GM19372 (cell line): ENCODE measurements around the gene RPA3.
"Not testable (repeated sequence)": the region's sequence is repeated elsewhere in the genome, so short reads cannot be mapped to it uniquely, and the experiment has no call there.

ENCODE experiments used
- ATAC-seq: cut with Tn5 transposase; IDR thresholded peaks from one replicate; pipeline ENCODE4 v1.9.1; 2021; ENCODE audit warnings: mild to moderate bottlenecking, low read depth, moderate library complexity; ENCODE audit not compliant: unreplicated experiment

Gene RPA3

GRCh38 chr7:7696458-7697119 is 21.8 kb downstream of the RPA3 start:
- ATAC-seq: no peak

GRCh38 chr7:7695111-7695817 is 23.1 kb downstream of the RPA3 start:
- ATAC-seq: no peak

- no peak for ATAC-seq
Measured at GRCh38 chr7:7694542-7694941, 23.9 kb downstream of the RPA3 start.

GRCh38 chr7:7693881-7694280 is 24.5 kb downstream of the RPA3 start:
- ATAC-seq: no peak

GRCh38 chr7:7688956-7689355 is 29.5 kb downstream of the RPA3 start:
- no peak for ATAC-seq

- no peak for ATAC-seq
Measured at GRCh38 chr7:7688310-7688709, 30.1 kb downstream of the RPA3 start.

GRCh38 chr7:7687800-7688199 is 30.6 kb downstream of the RPA3 start:
- ATAC-seq: no peak

- ATAC-seq: no peak
Measured at GRCh38 chr7:7686811-7687508, 31.4 kb downstream of the RPA3 start.

GRCh38 chr7:7682861-7683260 is 35.5 kb downstream of the RPA3 start:
- ATAC-seq: no peak

GRCh38 chr7:7681936-7682329 is 36.5 kb downstream of the RPA3 start:
- no peak for ATAC-seq

- peak; percentile 75 for ATAC-seq
Measured at GRCh38 chr7:7681191-7681935, 37.0 kb downstream of the RPA3 start.

GRCh38 chr7:7679640-7680039 is 38.8 kb downstream of the RPA3 start:
- not testable (repeated sequence) for ATAC-seq

- no peak for ATAC-seq
Measured at GRCh38 chr7:7675686-7676085, 42.7 kb downstream of the RPA3 start.

GRCh38 chr7:7673240-7673550 is 45.2 kb downstream of the RPA3 start:
- no peak for ATAC-seq

- no peak for ATAC-seq
Measured at GRCh38 chr7:7672545-7673239, 45.7 kb downstream of the RPA3 start.

- ATAC-seq: no peak
Measured at GRCh38 chr7:7671361-7671760, 47.0 kb downstream of the RPA3 start.

GRCh38 chr7:7670490-7670889 is 47.9 kb downstream of the RPA3 start:
- ATAC-seq: no peak

GRCh38 chr7:7668706-7669105 is 49.7 kb downstream of the RPA3 start:
- ATAC-seq: no peak

GRCh38 chr7:7667187-7667586 is 51.2 kb downstream of the RPA3 start:
- no peak for ATAC-seq

- no peak for ATAC-seq
Measured at GRCh38 chr7:7665031-7665430, 53.4 kb downstream of the RPA3 start.

GRCh38 chr7:7664291-7664690 is 54.1 kb downstream of the RPA3 start:
- no peak for ATAC-seq
